CD4-positive, alpha-beta T cell (primary cell): ENCODE data around the gene TTC33. TPM values are rescaled to one million over a fixed set of nuclear protein-coding genes. Genes with fewer than 3 reads are reported as not detected.

Experiments
- ATAC-seq: fragments of 200-7000 bp; cut with Tn5 transposase; one replicate; pipeline ENCODE4 v1.10.0; 2022; ENCODE audit warnings: mild to moderate bottlenecking; ENCODE audit not compliant: poor library complexity
- CTCF ChIA-PET: fragments of 350-600 bp; sonication (Branson Sonifier 250); formaldehyde crosslinking; loops from one replicate; lab custom pipeline; 2021; ENCODE audit warnings: antibody characterized with exemption, inconsistent platforms; lab: Charles Lee
- POLR2A ChIA-PET: fragments of 350-600 bp; sonication (Branson Sonifier 250); formaldehyde crosslinking; loops from one replicate; lab custom pipeline; 2021; ENCODE audit warnings: antibody characterized with exemption, inconsistent platforms; lab: Charles Lee
- DNase-seq, 14 experiments: peaks; one replicate each; pipeline ENCODE4 v3.0.0-alpha.2; 2013 to 2020; ENCODE audit warnings: mixed read lengths in 2 of 14
- H3K27ac ChIP-seq, 2 donors: one replicate each; pipeline versions ENCODE4 v1.5.1 to v1.7.0; 2013; ENCODE audit warnings: low read length in 2 of 2, low read depth in 1 of 2, mild to moderate bottlenecking in 1 of 2
- H3K27me3 ChIP-seq, 2 experiments: 1 replicate in 1 of 2; 2 replicates in 1 of 2; pipeline versions ENCODE4 v1.6.1 to v1.7.0; 2013; ENCODE audit warnings: low read length in 2 of 2, control low read depth in 1 of 2, mild to moderate bottlenecking in 1 of 2, moderate library complexity in 1 of 2; ENCODE audit not compliant: insufficient read depth in 2 of 2, control insufficient read depth in 1 of 2
- H3K36me3 ChIP-seq: one replicate; pipeline ENCODE4 v1.6.1; 2013; ENCODE audit warnings: low read length, control low read depth; ENCODE audit not compliant: insufficient read depth
- H3K4me1 ChIP-seq: one replicate; pipeline ENCODE4 v1.6.1; 2013; ENCODE audit warnings: low read length, control low read depth; ENCODE audit not compliant: insufficient read depth
- H3K4me3 ChIP-seq: one replicate; pipeline ENCODE4 v1.5.1; 2013; ENCODE audit warnings: mild to moderate bottlenecking, low read length, moderate library complexity
- H3K9me3 ChIP-seq, 2 experiments: 1 replicate in 1 of 2; 2 replicates in 1 of 2; pipeline versions ENCODE4 v1.6.1 to v1.7.0; 2013; ENCODE audit warnings: low read length in 2 of 2, mild to moderate bottlenecking in 2 of 2, control low read depth in 1 of 2, moderate library complexity in 1 of 2; ENCODE audit not compliant: control insufficient read depth in 1 of 2, insufficient read depth in 1 of 2
- H3K27ac Mint-ChIP-seq: one replicate; pipeline ENCODE4 v1.8.0; 2020; ENCODE audit warnings: mixed read lengths
- H3K27me3 Mint-ChIP-seq: one replicate; pipeline ENCODE4 v1.8.0; 2021; ENCODE audit warnings: mixed read lengths
- H3K36me3 Mint-ChIP-seq: one replicate; pipeline ENCODE4 v1.8.0; 2021; ENCODE audit warnings: low read depth, mixed read lengths
- H3K4me1 Mint-ChIP-seq: one replicate; pipeline ENCODE4 v1.8.0; 2021; ENCODE audit warnings: low read depth, mixed read lengths
- H3K4me3 Mint-ChIP-seq: one replicate; pipeline ENCODE4 v1.8.0; 2020; ENCODE audit warnings: mild to moderate bottlenecking, mixed read lengths
- H3K9me3 Mint-ChIP-seq: one replicate; pipeline ENCODE4 v1.8.0; 2020; ENCODE audit warnings: mixed read lengths
- intact Hi-C, 2 experiments: fragments of 100-400 bp; cut with DNase I in 1 of 2; cut with micrococcal nuclease in 1 of 2; formaldehyde crosslinking; loops; one replicate each; pipeline versions ENCODE4 v1.15.1 to v1.9.0; 2023 to 2025; cut with DNase I, micrococcal nuclease
- total RNA-seq, 174 experiments: library from RNA in 2 of 174; stranded (reverse) in 2 of 174; gene quantifications; one replicate each; pipeline ENCODE4 v1.2.3 and lab custom pipeline; 2021 to 2026
- TF ChIP-seq, protein P1 (sequence below): fragments of 200-600 bp; IDR thresholded peaks from one replicate; pipeline ENCODE4 v1.8.0; 2022; ENCODE audit warnings: antibody characterized with exemption, mild to moderate bottlenecking

TTC33 gene
- total RNA-seq, 2 experiments from 2014 or later, result 8.7 to 12.0 TPM

DNA sequence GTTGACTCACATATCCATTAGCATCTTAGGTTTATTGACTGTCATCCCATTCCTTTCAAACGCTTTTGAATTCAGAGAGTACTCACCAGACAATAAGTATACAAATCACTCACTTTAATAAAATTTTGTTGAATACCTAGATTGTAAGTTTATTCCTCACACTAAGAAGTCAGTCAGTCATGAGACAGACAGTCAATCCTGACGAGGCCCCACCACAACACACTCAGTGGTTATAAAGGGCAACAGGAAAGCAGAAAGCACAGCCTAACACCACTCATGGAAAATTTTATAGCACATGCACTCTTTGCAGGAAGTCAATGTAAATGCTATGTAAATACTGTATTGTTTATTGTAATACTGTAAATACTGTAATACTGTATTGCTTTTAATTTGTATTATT is 252.3 kb downstream of the TTC33 start:
- intact Hi-C loops, result no loop called here
- TF ChIP-seq, protein P1, sequence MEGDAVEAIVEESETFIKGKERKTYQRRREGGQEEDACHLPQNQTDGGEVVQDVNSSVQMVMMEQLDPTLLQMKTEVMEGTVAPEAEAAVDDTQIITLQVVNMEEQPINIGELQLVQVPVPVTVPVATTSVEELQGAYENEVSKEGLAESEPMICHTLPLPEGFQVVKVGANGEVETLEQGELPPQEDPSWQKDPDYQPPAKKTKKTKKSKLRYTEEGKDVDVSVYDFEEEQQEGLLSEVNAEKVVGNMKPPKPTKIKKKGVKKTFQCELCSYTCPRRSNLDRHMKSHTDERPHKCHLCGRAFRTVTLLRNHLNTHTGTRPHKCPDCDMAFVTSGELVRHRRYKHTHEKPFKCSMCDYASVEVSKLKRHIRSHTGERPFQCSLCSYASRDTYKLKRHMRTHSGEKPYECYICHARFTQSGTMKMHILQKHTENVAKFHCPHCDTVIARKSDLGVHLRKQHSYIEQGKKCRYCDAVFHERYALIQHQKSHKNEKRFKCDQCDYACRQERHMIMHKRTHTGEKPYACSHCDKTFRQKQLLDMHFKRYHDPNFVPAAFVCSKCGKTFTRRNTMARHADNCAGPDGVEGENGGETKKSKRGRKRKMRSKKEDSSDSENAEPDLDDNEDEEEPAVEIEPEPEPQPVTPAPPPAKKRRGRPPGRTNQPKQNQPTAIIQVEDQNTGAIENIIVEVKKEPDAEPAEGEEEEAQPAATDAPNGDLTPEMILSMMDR, result no peak
- Histone ChIP-seq H3K4me3 (no peak overlapping the region), H3K4me1 (peaks cover 3% of the 10 kb centered on the region), H3K27me3 (no peaks in the 10 kb centered on the region), H3K9me3 (no peaks in the 10 kb centered on the region), H3K27ac (no peak overlapping the region), H3K36me3 (no peaks in the 10 kb centered on the region)
- Mint-ChIP-seq H3K36me3 (no peaks in the 10 kb centered on the region), H3K9me3 (no peaks in the 10 kb centered on the region), H3K4me1 (peaks cover 6% of the 10 kb centered on the region), H3K27me3 (no peaks in the 10 kb centered on the region), H3K4me3 (no peak overlapping the region), H3K27ac (no peak overlapping the region)
- ATAC-seq, result peak; percentile 41
- CTCF ChIA-PET, result interaction anchor here (0.6 kb wide), 1 partner anchor 174 kb away, joined by 3 read pairs; no protein-coding TSS in a partner anchor
- peak in 2 of 14 experiments; percentile 16 to 30 for DNase-seq
- POLR2A ChIA-PET, result no interaction called here

DNA sequence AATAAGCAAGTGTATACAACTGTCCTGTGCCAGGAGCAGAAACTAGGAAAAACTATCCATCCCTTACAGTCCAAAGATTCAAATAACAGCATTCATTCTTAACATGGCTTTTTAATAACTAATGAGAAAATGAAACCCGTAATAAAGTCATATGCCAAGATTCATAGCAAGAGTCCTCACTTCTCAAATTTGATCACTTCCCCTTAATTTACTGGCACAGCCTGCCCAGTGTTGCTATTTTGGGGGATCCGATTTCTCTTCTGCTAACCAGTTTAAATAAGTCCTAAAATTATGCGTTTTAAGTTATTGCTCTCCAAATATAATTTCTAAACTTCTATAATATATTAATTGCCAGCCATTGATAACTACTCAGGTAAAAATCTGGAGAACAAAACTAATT is 253.0 kb downstream of the TTC33 start:
- intact Hi-C loops, result no loop called here
- no peak overlapping the region for H3K4me3 Mint-ChIP-seq
- CTCF ChIA-PET, result no interaction called here

DNA sequence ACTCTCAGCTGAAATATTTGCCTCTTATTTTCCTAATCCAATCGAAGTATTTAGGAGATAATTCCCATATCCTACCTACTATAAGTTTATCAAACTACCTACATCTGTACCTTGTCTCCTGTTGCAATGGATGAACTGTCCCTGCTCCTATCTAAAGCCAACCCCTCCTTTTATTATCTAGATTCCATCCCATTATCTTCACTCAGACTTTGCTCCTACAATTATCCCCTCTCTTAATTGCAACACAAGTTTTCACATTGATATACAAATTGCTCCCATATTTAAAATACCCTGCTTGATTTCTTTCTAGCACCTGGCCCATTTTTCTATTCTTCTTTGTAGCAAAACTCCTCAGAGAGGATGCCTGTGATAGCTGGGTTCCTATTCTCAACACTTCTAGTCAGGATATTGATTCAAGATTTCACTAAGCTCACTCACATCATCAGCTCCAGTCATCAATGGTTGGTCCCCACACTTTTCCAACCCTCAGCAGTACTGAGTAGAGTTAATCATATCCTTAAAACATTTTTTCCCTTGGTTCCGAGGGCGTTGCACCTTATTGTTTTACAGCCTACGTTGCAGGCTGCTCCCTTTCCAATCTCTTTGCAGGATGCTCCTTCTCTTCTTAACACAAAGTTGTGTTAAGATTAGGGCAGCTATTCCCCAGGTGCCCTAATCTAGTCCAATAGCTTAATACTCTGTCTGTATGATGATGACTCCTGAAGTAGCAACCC is 253.9 kb downstream of the TTC33 start:
- Mint-ChIP-seq H3K27me3 (no peaks in the 10 kb centered on the region), H3K9me3 (no peaks in the 10 kb centered on the region), H3K4me3 (no peak overlapping the region), H3K36me3 (no peaks in the 10 kb centered on the region), H3K27ac (no peak overlapping the region), H3K4me1 (peaks cover 1% of the 10 kb centered on the region)
- ATAC-seq, result no peak
- Histone ChIP-seq H3K4me1 (peaks cover 3% of the 10 kb centered on the region), H3K27me3 (no peaks in the 10 kb centered on the region), H3K9me3 (no peaks in the 10 kb centered on the region), H3K36me3 (no peaks in the 10 kb centered on the region), H3K27ac (no peak overlapping the region), H3K4me3 (no peak overlapping the region)
- ChIA-PET POLR2A (interaction anchor here (0.6 kb wide), 1 partner anchor 17 kb away, joined by 3 read pairs; no protein-coding TSS in a partner anchor), CTCF (no interaction called here)
- intact Hi-C loops, result no loop called here
- TF ChIP-seq, protein P1, result no peak
- DNase-seq, result no peak

More for the DNA sequence above, 253.0 kb downstream of the TTC33 start:
- H3K4me1 Mint-ChIP-seq, result peaks cover 6% of the 10 kb centered on the region
- no peaks in the 10 kb centered on the region for H3K27me3 Mint-ChIP-seq
- H3K36me3 ChIP-seq, result no peaks in the 10 kb centered on the region
- no peaks in the 10 kb centered on the region for H3K9me3 Mint-ChIP-seq
- no peak overlapping the region for H3K4me3 ChIP-seq
- H3K36me3 Mint-ChIP-seq, result no peaks in the 10 kb centered on the region
- ATAC-seq (no peak), DNase-seq (no peak)
- peaks cover 3% of the 10 kb centered on the region for H3K4me1 ChIP-seq
- H3K9me3 ChIP-seq, result no peaks in the 10 kb centered on the region
- no peak overlapping the region for H3K27ac Mint-ChIP-seq
- H3K27ac ChIP-seq, result no peak overlapping the region
- H3K27me3 ChIP-seq, result no peaks in the 10 kb centered on the region
- POLR2A ChIA-PET, result no interaction called here
- TF ChIP-seq, protein P1, result no peak
